ENCODE results near the gene CHD6.

- no peak for TF ChIP-seq POLR2AphosphoS5 (IDR thresholded peaks at IDR 0.05)
- TF ChIP-seq CTCF (IDR thresholded peaks at IDR 0.05) = no peak
Observed at GRCh38 chr20:41510847-41511450, 107.2 kb downstream of the CHD6 start.
